Activated T-cell treated with anti-CD3 and anti-CD28 coated beads, Interleukin-2, amount 50 U/mL, for 72 hours (primary cell): ENCODE results near the gene GDF3. TPM values are rescaled to one million over a fixed set of nuclear protein-coding genes. Genes with fewer than 3 reads are reported as not detected.
"Not testable (repeated sequence)": the region's sequence is repeated elsewhere in the genome, so short reads cannot be mapped to it uniquely, and the experiment has no call there.

ENCODE experiments used
- ATAC-seq, 2 donors: fragments of 150-1000 bp; cut with Tn5 transposase; replicated peaks in 1 of 2; 2 replicates each; pipeline ENCODE4 v1.10.0; 2021; ENCODE audit warnings: moderate library complexity in 2 of 2, mild to moderate bottlenecking in 1 of 2
- DNase-seq, 2 donors: peaks; one replicate each; pipeline ENCODE4 v3.0.0; 2021 to 2022; ENCODE audit warnings: mixed read lengths in 1 of 2
- H3K27ac Mint-ChIP-seq: one replicate; pipeline ENCODE4 v1.8.0; 2022; ENCODE audit warnings: mild to moderate bottlenecking, moderate library complexity, mixed read lengths
- H3K27me3 Mint-ChIP-seq: one replicate; pipeline ENCODE4 v1.8.0; 2022; ENCODE audit warnings: low read depth, mixed read lengths
- H3K36me3 Mint-ChIP-seq, 2 donors: one replicate each; pipeline ENCODE4 v1.8.0; 2022; ENCODE audit warnings: mixed read lengths in 2 of 2, mild to moderate bottlenecking in 1 of 2; ENCODE audit not compliant: insufficient read depth in 2 of 2
- H3K4me1 Mint-ChIP-seq: one replicate; pipeline ENCODE4 v1.8.0; 2022; ENCODE audit warnings: low read depth, mixed read lengths
- H3K4me3 Mint-ChIP-seq, 2 donors: one replicate each; pipeline ENCODE4 v1.8.0; 2022; ENCODE audit warnings: mild to moderate bottlenecking in 2 of 2, mixed read lengths in 2 of 2, moderate library complexity in 2 of 2
- H3K9me3 Mint-ChIP-seq, 2 donors: one replicate each; pipeline ENCODE4 v1.8.0; 2022; ENCODE audit warnings: mixed read lengths in 2 of 2
- total RNA-seq, 2 donors: library from RNA; stranded (reverse); gene quantifications; one replicate each; pipeline ENCODE4 v1.2.3, GENCODE V29; 2022

Gene GDF3
- not detected for total RNA-seq

DNA sequence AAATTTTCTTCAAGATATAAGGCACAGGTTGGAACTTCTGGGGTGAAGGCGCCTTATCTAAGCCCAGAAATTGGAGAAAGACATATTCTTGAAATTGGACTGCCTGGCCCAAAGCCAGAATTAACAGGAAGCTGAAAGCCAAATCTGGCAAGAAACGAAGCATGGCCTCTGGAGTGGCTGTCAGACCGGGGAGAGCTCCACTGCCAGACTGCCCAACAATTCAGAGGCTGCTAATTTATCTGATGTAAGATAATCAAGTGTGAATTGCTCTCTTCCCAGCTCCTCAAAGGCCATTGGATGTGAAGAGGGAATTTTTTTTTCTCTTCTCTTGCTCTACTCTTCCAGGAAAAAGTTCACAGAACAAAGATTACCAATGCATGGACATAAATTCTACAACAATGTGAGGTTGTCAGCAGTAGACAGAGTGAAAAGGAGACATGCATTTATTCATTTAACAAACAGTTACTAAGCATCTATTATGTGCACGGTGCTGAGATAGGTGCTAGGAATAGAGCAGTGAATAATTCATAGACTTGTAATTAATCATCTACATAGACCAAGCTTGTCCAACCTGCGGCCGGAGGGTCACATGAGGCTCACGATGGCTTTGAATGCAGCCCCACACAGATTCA lies at the start of gene GDF3:
Gene GDF3, minus strand, starts transcription at position 210 of the 632 bp plus-strand sequence. Its CDS starts 47 bp downstream, at position 163.
- Mint-ChIP-seq H3K27ac (no peak within 1 kb of the TSS), H3K4me3 (peak within 1 kb of the TSS in 1 of 2 donors; percentile 30), H3K4me1 (no peaks in the 10 kb centered on the region), H3K36me3 (no peaks in the 10 kb centered on the region), H3K9me3 (no peaks in the 10 kb centered on the region), H3K27me3 (peaks cover 17% of the 10 kb centered on the region)
- no peak for DNase-seq
- ATAC-seq = no peak

DNA sequence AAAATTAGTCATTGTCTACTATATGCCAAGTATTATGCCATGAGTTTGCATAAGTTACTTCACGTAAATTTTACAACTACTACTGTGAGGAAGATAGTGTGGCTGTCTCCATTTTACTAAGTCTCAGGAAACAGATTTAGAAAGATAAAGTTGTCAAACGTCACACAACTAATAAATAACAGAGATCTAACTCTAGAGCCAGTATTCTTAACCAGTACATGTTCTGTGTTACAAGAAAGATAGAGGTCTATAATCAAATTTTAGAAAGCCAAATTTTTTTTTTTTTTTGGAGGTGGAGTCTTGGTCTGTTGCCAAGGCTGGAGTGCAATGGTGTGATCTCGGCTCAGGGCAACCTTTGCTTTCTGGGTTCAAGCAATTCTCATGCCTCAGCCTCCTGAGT lies 37.4 kb upstream of the GDF3 start:
- DNase-seq (no peak), ATAC-seq (no peak)
- Mint-ChIP-seq H3K4me3 (no peak overlapping the region), H3K9me3 (no peaks in the 10 kb centered on the region), H3K36me3 (no peaks in the 10 kb centered on the region), H3K27me3 (no peaks in the 10 kb centered on the region), H3K4me1 (no peaks in the 10 kb centered on the region), H3K27ac (no peak overlapping the region)

- H3K27ac Mint-ChIP-seq = no peak overlapping the region
- no peak for ATAC-seq
- no peaks in the 10 kb centered on the region for H3K27me3 Mint-ChIP-seq
- H3K9me3 Mint-ChIP-seq = no peaks in the 10 kb centered on the region
- H3K36me3 Mint-ChIP-seq = no peaks in the 10 kb centered on the region
- no peaks in the 10 kb centered on the region for H3K4me1 Mint-ChIP-seq
- no peak for DNase-seq
- no peak overlapping the region for H3K4me3 Mint-ChIP-seq
Observed at GRCh38 chr12:7731486-7731885, 35.9 kb upstream of the GDF3 start.

GRCh38 chr12:7730984-7731383 lies 35.4 kb upstream of the GDF3 start:
- not testable (repeated sequence) for DNase-seq, H3K36me3 Mint-ChIP-seq, H3K27ac Mint-ChIP-seq, H3K9me3 Mint-ChIP-seq, H3K27me3 Mint-ChIP-seq, ATAC-seq, H3K4me3 Mint-ChIP-seq, H3K4me1 Mint-ChIP-seq

DNA sequence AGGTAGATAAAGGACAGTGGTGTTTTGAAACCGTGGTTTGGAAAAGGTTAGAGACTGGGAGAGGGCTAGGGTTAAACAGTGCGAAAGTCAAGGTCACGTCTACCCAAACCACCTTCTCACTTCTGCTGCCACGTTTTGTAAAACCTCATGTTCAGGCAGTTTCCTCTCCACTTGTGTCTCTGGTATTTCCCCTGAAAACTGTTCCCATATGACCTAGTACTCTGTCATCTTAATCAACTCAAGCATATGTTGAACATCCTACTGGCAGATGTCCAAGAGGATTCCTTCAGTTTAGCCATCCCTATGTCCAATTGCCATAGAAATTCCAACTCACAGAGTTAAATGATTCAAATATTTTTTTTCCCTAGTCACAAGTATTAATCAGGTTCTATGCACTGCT lies 34.2 kb upstream of the GDF3 start:
- Mint-ChIP-seq H3K27ac (no peak overlapping the region), H3K36me3 (no peaks in the 10 kb centered on the region), H3K9me3 (no peaks in the 10 kb centered on the region), H3K27me3 (no peaks in the 10 kb centered on the region), H3K4me3 (no peak overlapping the region), H3K4me1 (no peaks in the 10 kb centered on the region)
- ATAC-seq (no peak), DNase-seq (no peak)

GRCh38 chr12:7723926-7724325 lies 28.4 kb upstream of the GDF3 start:
- ATAC-seq (no peak), DNase-seq (no peak)
- no peak overlapping the region for H3K27ac Mint-ChIP-seq
- H3K9me3 Mint-ChIP-seq = no peaks in the 10 kb centered on the region
- H3K36me3 Mint-ChIP-seq = no peaks in the 10 kb centered on the region
- H3K4me1 Mint-ChIP-seq = no peaks in the 10 kb centered on the region
- H3K4me3 Mint-ChIP-seq = no peak overlapping the region
- no peaks in the 10 kb centered on the region for H3K27me3 Mint-ChIP-seq

GRCh38 chr12:7719946-7720730 lies 24.6 kb upstream of the GDF3 start:
- no peak overlapping the region for H3K4me3 Mint-ChIP-seq
- no peaks in the 10 kb centered on the region for H3K36me3 Mint-ChIP-seq
- ATAC-seq (no peak), DNase-seq (no peak)
- H3K27me3 Mint-ChIP-seq = no peaks in the 10 kb centered on the region
- H3K27ac Mint-ChIP-seq = no peak overlapping the region
- no peaks in the 10 kb centered on the region for H3K9me3 Mint-ChIP-seq
- no peaks in the 10 kb centered on the region for H3K4me1 Mint-ChIP-seq

GRCh38 chr12:7716381-7716780 lies 20.8 kb upstream of the GDF3 start:
- ATAC-seq (peak in 1 of 2 donors; percentile 26), DNase-seq (no peak)
- no peak overlapping the region for H3K4me3 Mint-ChIP-seq
- no peaks in the 10 kb centered on the region for H3K4me1 Mint-ChIP-seq
- H3K9me3 Mint-ChIP-seq = no peaks in the 10 kb centered on the region
- no peaks in the 10 kb centered on the region for H3K36me3 Mint-ChIP-seq
- no peaks in the 10 kb centered on the region for H3K27me3 Mint-ChIP-seq
- H3K27ac Mint-ChIP-seq = no peak overlapping the region

- no peak for ATAC-seq
- no peak overlapping the region for H3K4me3 Mint-ChIP-seq
- H3K4me1 Mint-ChIP-seq = no peaks in the 10 kb centered on the region
- no peaks in the 10 kb centered on the region for H3K9me3 Mint-ChIP-seq
- H3K27ac Mint-ChIP-seq = no peak overlapping the region
- H3K27me3 Mint-ChIP-seq = no peaks in the 10 kb centered on the region
- no peaks in the 10 kb centered on the region for H3K36me3 Mint-ChIP-seq
- DNase-seq = no peak
Observed at GRCh38 chr12:7712841-7713442, 17.4 kb upstream of the GDF3 start.

GRCh38 chr12:7711133-7711532 lies 15.6 kb upstream of the GDF3 start, which contains the start of gene DPPA3:
Gene DPPA3, plus strand, starts transcription at chr12:7711433. Its CDS starts 138 bp downstream, at chr12:7711571.
- Mint-ChIP-seq H3K27me3 (no peaks in the 10 kb centered on the region), H3K4me1 (no peaks in the 10 kb centered on the region), H3K4me3 (no peak within 1 kb of the TSS), H3K36me3 (no peaks in the 10 kb centered on the region), H3K27ac (no peak within 1 kb of the TSS), H3K9me3 (no peaks in the 10 kb centered on the region)
- no peak for DNase-seq
- no peak for ATAC-seq

DNA sequence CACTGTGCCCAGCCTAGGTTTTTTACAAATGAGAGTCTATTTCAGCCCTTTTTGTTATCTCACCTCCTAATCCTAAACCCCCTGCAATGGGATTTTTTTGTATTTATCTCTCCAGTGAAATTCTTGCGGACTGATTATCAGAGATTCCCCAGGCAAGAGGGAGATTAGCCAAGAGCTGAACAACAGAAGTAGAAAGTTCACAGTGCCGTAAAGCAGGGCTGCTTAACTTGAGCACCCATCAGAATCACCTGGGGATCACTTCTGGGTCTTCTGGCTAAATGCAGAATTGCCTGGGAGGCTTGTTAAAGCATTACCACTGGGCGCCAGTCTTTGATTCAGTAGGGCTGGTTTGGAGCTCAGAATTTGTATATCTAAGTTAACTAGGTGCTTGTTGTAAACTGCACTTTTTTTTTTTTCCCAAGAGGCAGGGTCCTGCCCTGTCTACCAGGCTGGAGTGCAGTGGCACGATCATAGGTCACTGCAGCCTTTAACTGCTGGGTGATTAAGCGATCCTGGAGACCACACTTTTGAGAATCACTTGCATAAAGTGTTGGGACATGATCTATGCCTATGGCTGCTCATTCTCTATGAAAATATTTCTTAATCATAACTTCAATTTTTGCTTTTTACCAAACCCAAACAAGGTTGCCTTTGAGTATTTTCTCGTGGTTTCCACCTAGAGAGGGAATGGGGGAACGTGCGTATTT lies 14.5 kb upstream of the GDF3 start:
- DNase-seq = no peak

DNA sequence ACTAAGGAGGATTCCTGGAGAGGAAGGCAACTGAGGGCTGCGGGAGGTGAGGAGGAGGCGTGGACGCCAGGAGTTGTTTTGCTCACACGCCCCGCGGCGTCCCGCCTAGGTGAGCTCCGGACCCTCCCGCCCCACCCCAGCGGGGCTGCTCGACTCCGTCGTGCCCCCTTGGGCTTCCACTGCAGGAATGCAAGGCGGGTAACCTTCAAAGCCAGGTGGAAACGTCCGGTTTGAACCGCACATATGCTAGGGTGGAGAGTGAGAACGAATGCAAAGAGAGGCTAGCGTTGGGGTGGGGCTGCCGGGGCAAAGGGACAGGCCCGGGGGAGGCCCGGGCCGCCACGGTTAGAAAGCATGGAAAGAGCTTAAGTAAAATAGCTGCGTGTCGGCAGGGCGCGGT lies 10.3 kb upstream of the GDF3 start:
- H3K36me3 Mint-ChIP-seq = no peaks in the 10 kb centered on the region
- ATAC-seq (no peak), DNase-seq (no peak)
- no peaks in the 10 kb centered on the region for H3K27me3 Mint-ChIP-seq
- H3K4me1 Mint-ChIP-seq = no peaks in the 10 kb centered on the region
- H3K27ac Mint-ChIP-seq = no peak overlapping the region
- no peak overlapping the region for H3K4me3 Mint-ChIP-seq
- no peaks in the 10 kb centered on the region for H3K9me3 Mint-ChIP-seq

More for the DNA sequence above, 14.5 kb upstream of the GDF3 start:
- H3K9me3 Mint-ChIP-seq = no peaks in the 10 kb centered on the region
- H3K4me1 Mint-ChIP-seq = no peaks in the 10 kb centered on the region
- H3K36me3 Mint-ChIP-seq = no peaks in the 10 kb centered on the region
- H3K4me3 Mint-ChIP-seq = no peak overlapping the region
- H3K27me3 Mint-ChIP-seq = no peaks in the 10 kb centered on the region
- no peak for ATAC-seq
- no peak overlapping the region for H3K27ac Mint-ChIP-seq

DNA sequence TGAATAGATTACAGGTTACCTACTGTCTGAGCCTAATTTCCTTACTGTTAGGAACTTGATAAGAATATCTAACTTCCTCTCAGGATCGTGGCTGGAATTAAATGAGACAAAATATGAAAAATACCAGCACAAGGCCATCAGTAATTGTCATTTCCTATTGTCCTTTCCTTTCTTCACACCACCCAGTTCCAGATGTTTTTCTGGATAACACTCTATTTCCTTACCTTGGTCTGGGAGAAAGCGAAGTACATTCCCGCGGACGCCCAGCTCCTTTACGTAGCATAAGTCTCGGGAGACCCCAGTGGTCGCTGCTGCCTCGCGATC lies 376 bp downstream of the GDF3 start:
- Mint-ChIP-seq H3K27ac (no peak overlapping the region), H3K4me3 (peak overlapping the region in 1 of 2 donors; percentile 30), H3K36me3 (no peaks in the 10 kb centered on the region), H3K27me3 (peaks cover 17% of the 10 kb centered on the region), H3K4me1 (no peaks in the 10 kb centered on the region), H3K9me3 (no peaks in the 10 kb centered on the region)
- no peak for ATAC-seq
- no peak for DNase-seq
